Stimulated activated naive CD8-positive, alpha-beta T cell treated with anti-CD3 and anti-CD28 coated beads, Interleukin-15, Interleukin-2, amounts not matched to agents 100 ng/mL and 50 ng/mL, for 24 hours (primary cell): ENCODE measurements around the gene SPINK4.

Experiments used
- H3K27ac Mint-ChIP-seq: one replicate; pipeline ENCODE4 v1.8.0; 2021; ENCODE audit warnings: mild to moderate bottlenecking, mixed read lengths
- H3K27me3 Mint-ChIP-seq: one replicate; pipeline ENCODE4 v1.8.0; 2021; ENCODE audit warnings: mixed read lengths
- H3K36me3 Mint-ChIP-seq: one replicate; pipeline ENCODE4 v1.8.0; 2021; ENCODE audit warnings: low read depth, mixed read lengths
- H3K4me1 Mint-ChIP-seq: one replicate; pipeline ENCODE4 v1.8.0; 2021; ENCODE audit warnings: low read depth, mixed read lengths
- H3K4me3 Mint-ChIP-seq: one replicate; pipeline ENCODE4 v1.8.0; 2021; ENCODE audit warnings: mild to moderate bottlenecking, mixed read lengths
- H3K9me3 Mint-ChIP-seq: one replicate; pipeline ENCODE4 v1.8.0; 2021; ENCODE audit warnings: mixed read lengths

Gene SPINK4

GRCh38 chr9:33289936-33290246 is 49.9 kb downstream of the SPINK4 start:
- H3K4me1 Mint-ChIP-seq, result peaks cover 62% of the 10 kb centered on the region

GRCh38 chr9:33290247-33291030 is 50.5 kb downstream of the SPINK4 start, which contains the start of gene NFX1:
Gene NFX1, plus strand, starts transcription at chr9:33290516. Its CDS starts 57 bp downstream, at chr9:33290573.
- peaks cover 44% of the 10 kb centered on the region for H3K36me3 Mint-ChIP-seq

More at GRCh38 chr9:33289936-33290246, 49.9 kb downstream of the SPINK4 start:
- Mint-ChIP-seq H3K27me3 (no peaks in the 10 kb centered on the region), H3K9me3 (no peaks in the 10 kb centered on the region), H3K36me3 (peaks cover 40% of the 10 kb centered on the region), H3K27ac (peak overlapping the region; percentile 100), H3K4me3 (peak overlapping the region; percentile 99)

GRCh38 chr9:33291031-33291397 is 51.0 kb downstream of the SPINK4 start:
- H3K36me3 Mint-ChIP-seq, result peaks cover 50% of the 10 kb centered on the region
- no peaks in the 10 kb centered on the region for H3K27me3 Mint-ChIP-seq
- peak overlapping the region; percentile 99 for H3K4me3 Mint-ChIP-seq
- peaks cover 73% of the 10 kb centered on the region for H3K4me1 Mint-ChIP-seq
- H3K9me3 Mint-ChIP-seq, result no peaks in the 10 kb centered on the region
- H3K27ac Mint-ChIP-seq, result peak overlapping the region; percentile 100

More at GRCh38 chr9:33290247-33291030, 50.5 kb downstream of the SPINK4 start, which contains the start of gene NFX1:
- Mint-ChIP-seq H3K27ac (peak within 1 kb of the TSS; percentile 100), H3K27me3 (no peaks in the 10 kb centered on the region), H3K4me3 (peak within 1 kb of the TSS; percentile 99), H3K9me3 (no peaks in the 10 kb centered on the region), H3K4me1 (peaks cover 67% of the 10 kb centered on the region)

- Mint-ChIP-seq H3K4me3 (peak overlapping the region; percentile 99), H3K9me3 (no peaks in the 10 kb centered on the region), H3K36me3 (peaks cover 59% of the 10 kb centered on the region)
Observed at GRCh38 chr9:33291901-33292300, 51.9 kb downstream of the SPINK4 start.

GRCh38 chr9:33293782-33294181 is 53.8 kb downstream of the SPINK4 start:
- Mint-ChIP-seq H3K4me3 (peak overlapping the region; percentile 17), H3K27me3 (no peaks in the 10 kb centered on the region), H3K9me3 (no peaks in the 10 kb centered on the region), H3K4me1 (peaks cover 87% of the 10 kb centered on the region), H3K36me3 (peaks cover 78% of the 10 kb centered on the region), H3K27ac (peak overlapping the region; percentile 56)

More at GRCh38 chr9:33291901-33292300, 51.9 kb downstream of the SPINK4 start:
- H3K4me1 Mint-ChIP-seq, result peaks cover 79% of the 10 kb centered on the region
- H3K27ac Mint-ChIP-seq, result peak overlapping the region; percentile 100
- no peaks in the 10 kb centered on the region for H3K27me3 Mint-ChIP-seq

GRCh38 chr9:33294670-33295432 is 54.9 kb downstream of the SPINK4 start:
- H3K36me3 Mint-ChIP-seq, result peaks cover 88% of the 10 kb centered on the region
- H3K4me1 Mint-ChIP-seq, result peaks cover 98% of the 10 kb centered on the region
- peak overlapping the region; percentile 57 for H3K4me3 Mint-ChIP-seq
- H3K9me3 Mint-ChIP-seq, result no peaks in the 10 kb centered on the region
- H3K27me3 Mint-ChIP-seq, result no peaks in the 10 kb centered on the region
- peak overlapping the region; percentile 69 for H3K27ac Mint-ChIP-seq

GRCh38 chr9:33295571-33295970 is 55.6 kb downstream of the SPINK4 start:
- peaks cover 99% of the 10 kb centered on the region for H3K4me1 Mint-ChIP-seq
- peak overlapping the region; percentile 50 for H3K27ac Mint-ChIP-seq
- peaks cover 92% of the 10 kb centered on the region for H3K36me3 Mint-ChIP-seq
- no peaks in the 10 kb centered on the region for H3K9me3 Mint-ChIP-seq
- H3K4me3 Mint-ChIP-seq, result peak overlapping the region; percentile 55
- no peaks in the 10 kb centered on the region for H3K27me3 Mint-ChIP-seq

GRCh38 chr9:33297432-33297831 is 57.5 kb downstream of the SPINK4 start:
- H3K9me3 Mint-ChIP-seq, result no peaks in the 10 kb centered on the region
- peaks cover 86% of the 10 kb centered on the region for H3K36me3 Mint-ChIP-seq
- H3K4me3 Mint-ChIP-seq, result peak overlapping the region; percentile 72
- H3K4me1 Mint-ChIP-seq, result peaks cover 85% of the 10 kb centered on the region
- H3K27me3 Mint-ChIP-seq, result no peaks in the 10 kb centered on the region
- peak overlapping the region; percentile 53 for H3K27ac Mint-ChIP-seq
